LHCN-M2 (cell line): ENCODE data around the gene ABLIM1. TPM values are rescaled to one million over a fixed set of nuclear protein-coding genes. Genes with fewer than 3 reads are reported as not detected.

Experiments
- DNase-seq: peaks from one replicate; pipeline ENCODE4 v3.0.0-alpha.2; 2012; ENCODE audit warnings: low read depth
- total RNA-seq: library from RNA; depleted of rRNA; stranded (reverse); fragments of >200 nt; gene quantifications from 2 replicates; pipeline ENCODE4 v1.2.3, GENCODE V29; 2014

ABLIM1 gene
- total RNA-seq, 1 experiment from 2014 or later: 0.69 TPM

GRCh38 chr10:114458955-114459354 is 199.1 kb downstream of the ABLIM1 start:
- DNase-seq: peak; percentile 50

GRCh38 chr10:114458216-114458920 is 199.7 kb downstream of the ABLIM1 start:
- no peak for DNase-seq

- DNase-seq: no peak
Measured at GRCh38 chr10:114453576-114453975, 204.5 kb downstream of the ABLIM1 start.

- no peak for DNase-seq
Measured at GRCh38 chr10:114448897-114449296, 209.2 kb downstream of the ABLIM1 start.

- DNase-seq: no peak
Measured at GRCh38 chr10:114445332-114445731, 212.7 kb downstream of the ABLIM1 start.

GRCh38 chr10:114444819-114445218 is 213.3 kb downstream of the ABLIM1 start:
- DNase-seq: no peak

- no peak for DNase-seq
Measured at GRCh38 chr10:114442091-114442630, 215.9 kb downstream of the ABLIM1 start.

GRCh38 chr10:114441107-114441506 is 217.0 kb downstream of the ABLIM1 start:
- DNase-seq: no peak

GRCh38 chr10:114437473-114438292 is 220.4 kb downstream of the ABLIM1 start:
- peak; percentile 18 for DNase-seq

GRCh38 chr10:114436941-114437340 is 221.1 kb downstream of the ABLIM1 start:
- no peak for DNase-seq

GRCh38 chr10:114432566-114433093 is 225.4 kb downstream of the ABLIM1 start:
- no peak for DNase-seq

GRCh38 chr10:114431414-114432135 is 226.5 kb downstream of the ABLIM1 start:
- no peak for DNase-seq

GRCh38 chr10:114430688-114431413 is 227.2 kb downstream of the ABLIM1 start:
- DNase-seq: no peak

- no peak for DNase-seq
Measured at GRCh38 chr10:114429581-114430335, 228.3 kb downstream of the ABLIM1 start.

- DNase-seq: no peak
Measured at GRCh38 chr10:114427124-114427852, 230.8 kb downstream of the ABLIM1 start.

GRCh38 chr10:114426476-114426875 is 231.6 kb downstream of the ABLIM1 start:
- DNase-seq: no peak

- peak; percentile 4 for DNase-seq
Measured at GRCh38 chr10:114420811-114421485, 237.1 kb downstream of the ABLIM1 start.

- no peak for DNase-seq
Measured at GRCh38 chr10:114418109-114418508, 240.0 kb downstream of the ABLIM1 start.
